K562 (cell line): Measurements from ENCODE around the gene CD8A. TPM values are rescaled to one million over a fixed set of nuclear protein-coding genes. Genes with fewer than 3 reads are reported as not detected.

Experiments
- ATAC-seq: fragments of 200-7000 bp; cut with Tn5 transposase; 3 replicates; pipeline ENCODE4 v1.9.1; 2020; ENCODE audit warnings: moderate library complexity
- BruUV-seq: library from RNA; stranded (reverse); fragments of 400-500 nt; replicated peaks from 2 replicates; lab custom pipeline; 2021; lab: Mats Ljungman, UMichigan
- CTCF ChIA-PET: fragments of 300-600 bp; formaldehyde crosslinking; extraction: SDS; loops from one replicate; lab custom pipeline; 2021; ENCODE audit warnings: low intra/inter-chr PET ratio; lab: Yijun Ruan, JAX
- POLR2A ChIA-PET: fragments of 300-600, 350-650 bp; sonication (Branson Sonifier 250); formaldehyde crosslinking; extraction: SDS; loops from one replicate; lab custom pipeline; 2021; ENCODE audit warnings: antibody characterized with exemption, inconsistent platforms; lab: Yijun Ruan, JAX
- DNase-seq, 4 experiments: peaks; one replicate each; pipeline versions ENCODE4 v3.0.0 to v3.0.0-alpha.2; 2011 to 2018; ENCODE audit warnings: low spot score in 3 of 4, mixed read lengths in 3 of 4; ENCODE audit errors: extremely low read depth in 1 of 4
- FAIRE-seq: peaks from 2 replicates; lab custom pipeline; 2011; peaks lifted over from hg19 to GRCh38; lab: Jason Lieb, UNC
- H2AFZ ChIP-seq: 2 replicates; pipeline ENCODE4 v1.6.0; 2011; ENCODE audit warnings: low read depth, low read length, control low read depth, inconsistent platforms
- H3K27ac ChIP-seq: fragments of 200-600 bp; 3 replicates; pipeline ENCODE4 v1.8.0; 2011; ENCODE audit warnings: low read depth, mild to moderate bottlenecking, control low read depth, inconsistent platforms, low read length, moderate library complexity, mixed read lengths; ENCODE audit errors: extremely low read depth
- H3K27me3 ChIP-seq, 2 experiments: fragments of 300-600 bp in 1 of 2; 2 replicates in 1 of 2; 3 replicates in 1 of 2; pipeline versions ENCODE4 v1.6.0 to v1.8.0; 2011; ENCODE audit warnings: inconsistent platforms in 2 of 2, low read length in 2 of 2, mild to moderate bottlenecking in 1 of 2, mixed read lengths in 1 of 2, moderate library complexity in 1 of 2; ENCODE audit not compliant: control insufficient read depth in 2 of 2, insufficient read depth in 2 of 2
- H3K36me3 ChIP-seq: fragments of 300-600 bp; 3 replicates; pipeline ENCODE4 v1.8.0; 2011; ENCODE audit warnings: mild to moderate bottlenecking, low read length, inconsistent platforms; ENCODE audit not compliant: control insufficient read depth, insufficient read depth
- H3K4me1 ChIP-seq, 2 experiments: fragments of 200-600 bp in 1 of 2; replicated peaks in 1 of 2; 2 replicates in 1 of 2; 3 replicates in 1 of 2; pipeline versions ENCODE4 v1.5.1 to v1.8.0; 2011; ENCODE audit warnings: inconsistent platforms in 2 of 2, low read length in 2 of 2, mild to moderate bottlenecking in 1 of 2, mixed read lengths in 1 of 2, moderate library complexity in 1 of 2; ENCODE audit not compliant: control insufficient read depth in 2 of 2, insufficient read depth in 2 of 2
- H3K4me2 ChIP-seq: 2 replicates; pipeline ENCODE4 v1.6.1; 2011; ENCODE audit warnings: low read length, control low read depth, inconsistent platforms, mixed read lengths; ENCODE audit not compliant: insufficient read depth
- H3K4me3 ChIP-seq: fragments of 200-600 bp; sonication (generic), shearing (Covaris generic); 2 replicates; pipeline ENCODE4 v1.5.1; 2016; ENCODE audit warnings: control low read depth, inconsistent platforms
- H3K79me2 ChIP-seq: fragments of 200-600 bp; 3 replicates; pipeline ENCODE4 v1.8.0; 2011; ENCODE audit warnings: low read length, inconsistent platforms; ENCODE audit not compliant: control insufficient read depth, insufficient read depth
- H3K9ac ChIP-seq, 2 experiments: 2 replicates each; pipeline versions ENCODE4 v1.6.0 to v1.6.1; 2011; ENCODE audit warnings: low read depth in 2 of 2, low read length in 2 of 2, control low read depth in 1 of 2, inconsistent platforms in 1 of 2, mild to moderate bottlenecking in 1 of 2, mixed read lengths in 1 of 2; ENCODE audit not compliant: insufficient read depth in 1 of 2
- H3K9me1 ChIP-seq: one replicate; pipeline ENCODE4 v1.6.0; 2011; ENCODE audit warnings: inconsistent platforms, mild to moderate bottlenecking, low read length, moderate library complexity; ENCODE audit not compliant: control insufficient read depth, insufficient read depth
- H3K9me3 ChIP-seq: replicated peaks from 2 replicates; pipeline ENCODE4 v1.5.1; 2011; ENCODE audit warnings: low read depth, low read length, inconsistent platforms; ENCODE audit not compliant: control insufficient read depth, insufficient read depth
- H4K20me1 ChIP-seq: replicated peaks from 2 replicates; pipeline ENCODE4 v1.6.1; 2011; ENCODE audit warnings: low read length, inconsistent platforms, mixed read lengths; ENCODE audit not compliant: control insufficient read depth, insufficient read depth
- C11orf30 ChIP-seq: fragments of 450-650 bp; IDR thresholded peaks from 2 replicates; pipeline ENCODE4 v1.6.1; 2016; ENCODE audit warnings: low read depth, mild to moderate bottlenecking
- CSDE1 ChIP-seq, 2 experiments: fragments of 450-650 bp; IDR thresholded peaks; 2 replicates each; pipeline ENCODE4 v1.6.1; 2016; ENCODE audit warnings: mild to moderate bottlenecking in 1 of 2
- CTCF ChIP-seq, 3 experiments: IDR thresholded peaks in 2 of 3; conservative IDR thresholded peaks in 1 of 3; 2 replicates each; pipeline ENCODE4 v1.5.1; 2011 to 2012; ENCODE audit warnings: low read length in 3 of 3, mild to moderate bottlenecking in 3 of 3, control low read depth in 2 of 3, improper control_type of control experiment in 1 of 3, inconsistent platforms in 1 of 3, low read depth in 1 of 3, mixed read lengths in 1 of 3, moderate library complexity in 1 of 3; ENCODE audit not compliant: insufficient read depth in 2 of 3
- CTCFL ChIP-seq: IDR thresholded peaks from 2 replicates; pipeline ENCODE4 v1.6.1; 2011; ENCODE audit warnings: borderline replicate concordance, low read depth, mild to moderate bottlenecking, moderate library complexity, low read length; ENCODE audit not compliant: insufficient read depth, poor library complexity, severe bottlenecking
- JUNB ChIP-seq: fragments of 450-650 bp; formaldehyde crosslinking; conservative IDR thresholded peaks from 2 replicates; pipeline ENCODE4 v1.4.0; 2020; ENCODE audit warnings: mild to moderate bottlenecking
- KDM1A ChIP-seq, 2 experiments: fragments of 450-650 bp; IDR thresholded peaks; 2 replicates each; pipeline ENCODE4 v1.6.1; 2016; ENCODE audit warnings: mild to moderate bottlenecking in 2 of 2
- NFE2L1 ChIP-seq: fragments of 450-650 bp; IDR thresholded peaks from 2 replicates; pipeline ENCODE4 v1.6.1; 2016; ENCODE audit warnings: missing genetic modification characterization, low read depth, mild to moderate bottlenecking, missing compliant biosample characterization, moderate library complexity, borderline replicate concordance
- STAT6 ChIP-seq: sonication (generic); formaldehyde crosslinking; IDR thresholded peaks from 2 replicates; pipeline ENCODE4 v1.8.1; 2023; ENCODE audit warnings: mild to moderate bottlenecking, missing genetic modification reagents
- ZNF347 ChIP-seq: fragments of 450-650 bp; formaldehyde crosslinking; IDR thresholded peaks from 2 replicates; pipeline ENCODE4 v1.4.0; 2020; ENCODE audit warnings: low read depth, mild to moderate bottlenecking, moderate library complexity
- ZNF764 ChIP-seq: fragments of 250-450 bp; sonication (Bioruptor Pico); IDR thresholded peaks from 2 replicates; pipeline ENCODE4 v1.4.0; 2020; ENCODE audit warnings: low read depth, mild to moderate bottlenecking, moderate library complexity
- WGBS: fragments of 100-300 bp; shearing (Covaris generic); methylation state at CpG from one replicate; pipeline ENCODE4 v1.1.6; 2016; ENCODE audit warnings: low coverage, mixed read lengths; ENCODE audit not compliant: insufficient coverage; ENCODE audit errors: missing lambda C conversion rate; 5-methylcytosine and 5-hydroxymethylcytosine counted together
- in situ Hi-C: fragments of 300-500 bp; cut with MboI; formaldehyde crosslinking; loops from 4 replicates; pipeline ENCODE4 v1.15.0; 2018; ENCODE audit warnings: inconsistent platforms, mixed read lengths
- intact Hi-C: fragments of 100-400 bp; cut with micrococcal nuclease; formaldehyde crosslinking; loops from 2 replicates; pipeline ENCODE4 v1.14.2; 2022
- polyA plus RNA-seq, 8 experiments: library from polyadenylated mRNA; depleted of rRNA in 4 of 8; stranded (reverse) in 5 of 8; unstranded in 3 of 8; fragments of >200 nt; fragmentation: Nextera tagmentation in 2 of 8; fragmentation: Illumina TruSeq in 1 of 8; extraction: Ambion mirVana in 2 of 8; extraction: Trizol in 1 of 8; gene quantifications; 2 replicates each; pipeline versions ENCODE4 v1.2.1 to v1.2.3, GENCODE V29; 2011 to 2014; ENCODE audit warnings: inconsistent platforms in 1 of 8, missing spikeins in 1 of 8
- total RNA-seq, 7 experiments: library from RNA; depleted of rRNA in 6 of 7; stranded (reverse); fragments of >200 nt in 6 of 7; fragmentation: Illumina TruSeq in 2 of 7; extraction: Trizol in 2 of 7; gene quantifications; 2 replicates each; pipeline versions ENCODE4 v1.2.1 to v1.2.3, GENCODE V29; 2011 to 2021; ENCODE audit warnings: low replicate concordance in 1 of 7
- TF ChIP-seq, protein P1 (sequence below): IDR thresholded peaks from 2 replicates; pipeline ENCODE4 v1.6.1; 2012; ENCODE audit warnings: low read depth, low read length, improper control_type of control experiment, borderline replicate concordance

The CD8A gene
- total and polyA plus RNA-seq, 9 of the 15 experiments (the other 6 are each of a cell fraction or from before 2014, with no cell fraction given): 0.07 TPM; not detected in 8

GRCh38 chr2:86822668-86823345 lies 32.1 kb upstream of the CD8A start (continued):
- TF ChIP-seq CTCFL (no peak), ZNF764 (no peak), CSDE1 (IDR thresholded peaks at IDR 0.05) (no peak)
- TF ChIP-seq, all 486 proteins: peak for 0

DNA sequence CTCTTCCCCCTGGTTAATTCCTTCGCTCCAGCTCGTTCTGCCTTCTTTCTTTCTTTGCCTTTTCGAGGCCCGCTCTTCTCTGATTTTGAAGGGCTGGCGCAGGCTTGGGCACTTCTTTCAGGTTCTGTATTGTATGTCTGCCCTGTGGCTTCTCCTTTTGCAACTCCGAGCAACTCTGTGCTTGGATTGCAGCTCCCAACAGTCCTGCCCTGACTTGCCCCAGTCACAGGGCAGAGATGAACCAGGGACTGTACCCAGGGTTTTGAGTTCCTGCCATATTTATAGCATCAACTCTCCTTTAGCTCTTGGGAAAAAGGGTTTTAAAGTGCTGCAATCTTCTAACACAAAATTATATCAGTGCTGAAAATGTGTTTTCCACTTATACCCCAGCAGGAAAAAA lies 31.1 kb upstream of the CD8A start:
- H3K4me3 ChIP-seq: no peak overlapping the region
- H3K27me3 ChIP-seq: peaks cover 8 to 49% of the 10 kb centered on the region in 2 experiments; a peak in 4 of 5 replicates
- no peaks in the 10 kb centered on the region for H4K20me1 ChIP-seq
- no peak overlapping the region for H2AFZ ChIP-seq
- ChIA-PET CTCF (no interaction called here), POLR2A (no interaction called here)
- no peak for ATAC-seq
- no peaks in the 10 kb centered on the region for H3K79me2 ChIP-seq
- no peak for FAIRE-seq
- H3K27ac ChIP-seq: no peak overlapping the region
- H3K9me1 ChIP-seq: no peaks in the 10 kb centered on the region
- H3K4me2 ChIP-seq: no peak overlapping the region
- in situ Hi-C loops (no loop called here), intact Hi-C loops (no loop called here)
- no peak overlapping the region for H3K9ac ChIP-seq
- no peaks in the 10 kb centered on the region for H3K9me3 ChIP-seq
- H3K4me1 ChIP-seq: peaks cover 0 to 6% of the 10 kb centered on the region in 2 experiments; a peak in 1 of 5 replicates
- 15% methylated on average over 5 of the region's 6 CpGs for WGBS
- BruUV-seq: no TSS peak
- H3K36me3 ChIP-seq: no peaks in the 10 kb centered on the region
- no peak for DNase-seq
- no peak for TF ChIP-seq C11orf30
- TF ChIP-seq CTCF (IDR thresholded peaks at IDR 0.05 in 2 of 3, conservative IDR thresholded peaks at IDR 0.05 in 1 of 3; ENCODE audit: insufficient read depth in 2 of 3, low read depth in 1 of 3, low read length in 3 of 3): no peak
- no peak for TF ChIP-seq NFE2L1 (tag)
- no peak for TF ChIP-seq STAT6 (CRISPR knock-in tag)
- TF ChIP-seq, protein P1, sequence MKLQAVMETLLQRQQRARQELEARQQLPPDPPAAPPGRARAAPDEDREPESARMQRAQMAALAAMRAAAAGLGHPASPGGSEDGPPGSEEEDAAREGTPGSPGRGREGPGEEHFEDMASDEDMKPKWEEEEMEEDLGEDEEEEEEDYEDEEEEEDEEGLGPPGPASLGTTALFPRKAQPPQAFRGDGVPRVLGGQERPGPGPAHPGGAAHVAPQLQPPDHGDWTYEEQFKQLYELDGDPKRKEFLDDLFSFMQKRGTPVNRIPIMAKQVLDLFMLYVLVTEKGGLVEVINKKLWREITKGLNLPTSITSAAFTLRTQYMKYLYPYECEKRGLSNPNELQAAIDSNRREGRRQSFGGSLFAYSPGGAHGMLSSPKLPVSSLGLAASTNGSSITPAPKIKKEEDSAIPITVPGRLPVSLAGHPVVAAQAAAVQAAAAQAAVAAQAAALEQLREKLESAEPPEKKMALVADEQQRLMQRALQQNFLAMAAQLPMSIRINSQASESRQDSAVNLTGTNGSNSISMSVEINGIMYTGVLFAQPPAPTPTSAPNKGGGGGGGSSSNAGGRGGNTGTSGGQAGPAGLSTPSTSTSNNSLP: no peak
- no peak for TF ChIP-seq KDM1A (IDR thresholded peaks at IDR 0.05)
- TF ChIP-seq JUNB (CRISPR knock-in tag): no peak
- TF ChIP-seq ZNF347 (CRISPR knock-in tag): no peak
